A549 (cell line): ENCODE results near the gene PTOV1.

Experiments used
- CHD4 ChIP-seq: fragments of 200-600 bp; sonication (generic); IDR thresholded peaks from 2 replicates; pipeline ENCODE4 v1.6.1; 2016; ENCODE audit warnings: antibody characterized with exemption, mild to moderate bottlenecking, borderline replicate concordance
- HDAC2 ChIP-seq: fragments of 200-600 bp; sonication (generic); IDR thresholded peaks from 2 replicates; pipeline ENCODE4 v1.6.1; 2016
- POLR2A ChIP-seq: IDR thresholded peaks from 2 replicates; pipeline ENCODE4 v1.6.1; 2012; ENCODE audit warnings: mild to moderate bottlenecking, low read length
- RAD21 ChIP-seq, 2 experiments: fragments of >200 bp in 1 of 2; sonication (Bioruptor Twin) in 1 of 2; formaldehyde crosslinking in 1 of 2; IDR thresholded peaks in 1 of 2; conservative IDR thresholded peaks in 1 of 2; 2 replicates in 1 of 2; 3 replicates in 1 of 2; pipeline ENCODE4 v1.6.1; 2012 to 2018; ENCODE audit warnings: inconsistent platforms in 1 of 2
- RARB ChIP-seq: fragments of 250-450 bp; sonication (Bioruptor Pico); IDR thresholded peaks from 2 replicates; pipeline ENCODE4 v1.8.0; 2021; ENCODE audit warnings: mild to moderate bottlenecking, moderate library complexity
- TF ChIP-seq, protein P1 (sequence below): fragments of >200 bp; sonication (Bioruptor Twin); formaldehyde crosslinking; IDR thresholded peaks from 3 replicates; pipeline ENCODE4 v1.5.1; 2016
- TF ChIP-seq, protein P2 (sequence below): fragments of 450-650 bp; IDR thresholded peaks from 2 replicates; pipeline ENCODE4 v1.6.1; 2014; ENCODE audit warnings: antibody characterized with exemption
- TF ChIP-seq, protein P3 (sequence below): fragments of 200-600 bp; sonication (generic); IDR thresholded peaks from 2 replicates; pipeline ENCODE4 v1.6.1; 2016; ENCODE audit warnings: antibody characterized with exemption, mild to moderate bottlenecking, moderate library complexity

DNA sequence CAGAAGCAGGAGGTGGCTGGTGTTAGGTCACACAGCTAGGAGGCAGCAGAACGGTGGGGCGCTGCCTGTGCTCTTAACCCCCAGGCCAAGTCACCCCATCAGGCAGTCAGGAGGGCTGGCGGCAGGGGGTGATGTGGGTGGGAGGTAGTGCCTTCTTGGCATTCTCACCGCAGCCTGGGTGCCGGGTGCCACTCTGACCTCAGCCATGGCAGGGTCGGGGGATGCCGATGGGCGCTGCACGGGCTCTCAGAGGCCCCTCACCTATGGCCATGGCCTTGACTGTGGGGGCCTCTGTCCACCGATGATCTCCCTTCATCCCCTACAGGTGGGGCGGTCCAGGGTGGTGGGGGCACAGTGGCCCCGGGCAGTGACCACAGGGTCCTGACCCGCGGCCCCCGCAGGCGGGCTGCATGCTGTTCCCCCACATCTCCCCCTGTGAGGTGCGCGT lies 5.6 kb downstream of the PTOV1 start:
- TF ChIP-seq, protein P1, sequence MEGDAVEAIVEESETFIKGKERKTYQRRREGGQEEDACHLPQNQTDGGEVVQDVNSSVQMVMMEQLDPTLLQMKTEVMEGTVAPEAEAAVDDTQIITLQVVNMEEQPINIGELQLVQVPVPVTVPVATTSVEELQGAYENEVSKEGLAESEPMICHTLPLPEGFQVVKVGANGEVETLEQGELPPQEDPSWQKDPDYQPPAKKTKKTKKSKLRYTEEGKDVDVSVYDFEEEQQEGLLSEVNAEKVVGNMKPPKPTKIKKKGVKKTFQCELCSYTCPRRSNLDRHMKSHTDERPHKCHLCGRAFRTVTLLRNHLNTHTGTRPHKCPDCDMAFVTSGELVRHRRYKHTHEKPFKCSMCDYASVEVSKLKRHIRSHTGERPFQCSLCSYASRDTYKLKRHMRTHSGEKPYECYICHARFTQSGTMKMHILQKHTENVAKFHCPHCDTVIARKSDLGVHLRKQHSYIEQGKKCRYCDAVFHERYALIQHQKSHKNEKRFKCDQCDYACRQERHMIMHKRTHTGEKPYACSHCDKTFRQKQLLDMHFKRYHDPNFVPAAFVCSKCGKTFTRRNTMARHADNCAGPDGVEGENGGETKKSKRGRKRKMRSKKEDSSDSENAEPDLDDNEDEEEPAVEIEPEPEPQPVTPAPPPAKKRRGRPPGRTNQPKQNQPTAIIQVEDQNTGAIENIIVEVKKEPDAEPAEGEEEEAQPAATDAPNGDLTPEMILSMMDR, result no peak
- no peak for TF ChIP-seq CHD4
- TF ChIP-seq, protein P2, sequence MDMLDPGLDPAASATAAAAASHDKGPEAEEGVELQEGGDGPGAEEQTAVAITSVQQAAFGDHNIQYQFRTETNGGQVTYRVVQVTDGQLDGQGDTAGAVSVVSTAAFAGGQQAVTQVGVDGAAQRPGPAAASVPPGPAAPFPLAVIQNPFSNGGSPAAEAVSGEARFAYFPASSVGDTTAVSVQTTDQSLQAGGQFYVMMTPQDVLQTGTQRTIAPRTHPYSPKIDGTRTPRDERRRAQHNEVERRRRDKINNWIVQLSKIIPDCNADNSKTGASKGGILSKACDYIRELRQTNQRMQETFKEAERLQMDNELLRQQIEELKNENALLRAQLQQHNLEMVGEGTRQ, result no peak
- TF ChIP-seq RAD21 (conservative IDR thresholded peaks at IDR 0.05 in 1 of 2, IDR thresholded peaks at IDR 0.05 in 1 of 2), result no peak
- TF ChIP-seq, protein P3, sequence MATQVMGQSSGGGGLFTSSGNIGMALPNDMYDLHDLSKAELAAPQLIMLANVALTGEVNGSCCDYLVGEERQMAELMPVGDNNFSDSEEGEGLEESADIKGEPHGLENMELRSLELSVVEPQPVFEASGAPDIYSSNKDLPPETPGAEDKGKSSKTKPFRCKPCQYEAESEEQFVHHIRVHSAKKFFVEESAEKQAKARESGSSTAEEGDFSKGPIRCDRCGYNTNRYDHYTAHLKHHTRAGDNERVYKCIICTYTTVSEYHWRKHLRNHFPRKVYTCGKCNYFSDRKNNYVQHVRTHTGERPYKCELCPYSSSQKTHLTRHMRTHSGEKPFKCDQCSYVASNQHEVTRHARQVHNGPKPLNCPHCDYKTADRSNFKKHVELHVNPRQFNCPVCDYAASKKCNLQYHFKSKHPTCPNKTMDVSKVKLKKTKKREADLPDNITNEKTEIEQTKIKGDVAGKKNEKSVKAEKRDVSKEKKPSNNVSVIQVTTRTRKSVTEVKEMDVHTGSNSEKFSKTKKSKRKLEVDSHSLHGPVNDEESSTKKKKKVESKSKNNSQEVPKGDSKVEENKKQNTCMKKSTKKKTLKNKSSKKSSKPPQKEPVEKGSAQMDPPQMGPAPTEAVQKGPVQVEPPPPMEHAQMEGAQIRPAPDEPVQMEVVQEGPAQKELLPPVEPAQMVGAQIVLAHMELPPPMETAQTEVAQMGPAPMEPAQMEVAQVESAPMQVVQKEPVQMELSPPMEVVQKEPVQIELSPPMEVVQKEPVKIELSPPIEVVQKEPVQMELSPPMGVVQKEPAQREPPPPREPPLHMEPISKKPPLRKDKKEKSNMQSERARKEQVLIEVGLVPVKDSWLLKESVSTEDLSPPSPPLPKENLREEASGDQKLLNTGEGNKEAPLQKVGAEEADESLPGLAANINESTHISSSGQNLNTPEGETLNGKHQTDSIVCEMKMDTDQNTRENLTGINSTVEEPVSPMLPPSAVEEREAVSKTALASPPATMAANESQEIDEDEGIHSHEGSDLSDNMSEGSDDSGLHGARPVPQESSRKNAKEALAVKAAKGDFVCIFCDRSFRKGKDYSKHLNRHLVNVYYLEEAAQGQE, result no peak
- no peak for TF ChIP-seq HDAC2
- TF ChIP-seq RARB (CRISPR knock-in tag), result no peak
- 0 out of 2 replicates have a peak, but pooled peaks have one; percentile 9 for TF ChIP-seq POLR2A
